GM13976 (cell line): Measurements from ENCODE around the gene RILP.
"Not testable (repeated sequence)": the region's sequence is repeated elsewhere in the genome, so short reads cannot be mapped to it uniquely, and the experiment has no call there.

Experiments used
- DNase-seq: peaks from one replicate; pipeline ENCODE4 v3.0.0; 2012; ENCODE audit warnings: low spot score
- in situ Hi-C: fragments of 300-500 bp; cut with MboI; formaldehyde crosslinking; loops from one replicate; pipeline ENCODE4 v1.12.0; 2022; ENCODE audit warnings: low sequenced_read_pairs, mixed read lengths, inconsistent platforms; ENCODE audit not compliant: unreplicated experiment
- TF ChIP-seq, protein P1 (sequence below): IDR thresholded peaks from 2 replicates; pipeline ENCODE4 v1.5.1; 2012; ENCODE audit warnings: borderline replicate concordance, mild to moderate bottlenecking; ENCODE audit not compliant: insufficient read depth; ENCODE audit errors: extremely low read depth, missing control alignments, control extremely low read depth

RILP gene

DNA sequence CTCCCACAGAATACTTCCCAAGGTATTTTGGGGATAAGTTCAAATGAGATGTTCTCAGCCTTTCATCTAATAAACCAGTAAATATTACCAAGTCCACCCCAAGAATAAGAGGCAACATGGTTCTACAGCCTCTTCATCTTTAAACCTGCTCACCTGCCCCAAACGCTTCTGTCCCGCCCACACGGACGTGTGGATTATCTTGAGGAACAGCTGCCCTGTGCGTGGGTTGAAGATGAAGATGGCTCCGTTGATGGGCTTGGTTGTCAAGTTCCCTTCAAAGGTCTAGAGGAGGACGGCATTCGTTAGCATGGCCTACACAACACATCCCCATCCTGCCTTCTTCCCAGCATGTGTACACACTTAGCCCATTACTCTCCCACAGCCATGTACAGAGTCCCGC, 8.4 kb upstream of the RILP start:
- TF ChIP-seq, protein P1, sequence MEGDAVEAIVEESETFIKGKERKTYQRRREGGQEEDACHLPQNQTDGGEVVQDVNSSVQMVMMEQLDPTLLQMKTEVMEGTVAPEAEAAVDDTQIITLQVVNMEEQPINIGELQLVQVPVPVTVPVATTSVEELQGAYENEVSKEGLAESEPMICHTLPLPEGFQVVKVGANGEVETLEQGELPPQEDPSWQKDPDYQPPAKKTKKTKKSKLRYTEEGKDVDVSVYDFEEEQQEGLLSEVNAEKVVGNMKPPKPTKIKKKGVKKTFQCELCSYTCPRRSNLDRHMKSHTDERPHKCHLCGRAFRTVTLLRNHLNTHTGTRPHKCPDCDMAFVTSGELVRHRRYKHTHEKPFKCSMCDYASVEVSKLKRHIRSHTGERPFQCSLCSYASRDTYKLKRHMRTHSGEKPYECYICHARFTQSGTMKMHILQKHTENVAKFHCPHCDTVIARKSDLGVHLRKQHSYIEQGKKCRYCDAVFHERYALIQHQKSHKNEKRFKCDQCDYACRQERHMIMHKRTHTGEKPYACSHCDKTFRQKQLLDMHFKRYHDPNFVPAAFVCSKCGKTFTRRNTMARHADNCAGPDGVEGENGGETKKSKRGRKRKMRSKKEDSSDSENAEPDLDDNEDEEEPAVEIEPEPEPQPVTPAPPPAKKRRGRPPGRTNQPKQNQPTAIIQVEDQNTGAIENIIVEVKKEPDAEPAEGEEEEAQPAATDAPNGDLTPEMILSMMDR, result no peak
- no peak for DNase-seq
- in situ Hi-C loops, result no loop called here

DNA sequence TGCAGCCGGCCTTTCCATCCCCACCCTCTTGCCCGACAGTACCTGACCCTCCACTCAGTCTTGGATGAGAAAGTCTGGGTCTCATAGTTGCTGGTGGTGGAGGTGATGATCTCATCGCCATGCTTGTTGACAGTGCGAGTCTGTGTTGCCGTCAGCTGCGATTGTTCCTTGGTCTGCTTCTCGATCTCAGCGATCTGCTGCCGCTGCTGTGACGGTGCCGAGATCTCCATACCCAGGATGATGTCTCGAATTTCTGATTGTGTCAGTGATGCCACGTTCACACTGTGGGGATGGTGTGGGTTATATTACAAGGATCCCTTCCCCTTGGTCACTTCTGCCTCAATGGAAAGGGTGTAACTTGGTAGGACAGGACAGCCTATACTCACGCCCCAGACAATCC, 4.1 kb upstream of the RILP start:
- DNase-seq, result no peak
- in situ Hi-C loops, result no loop called here
- TF ChIP-seq, protein P1, result no peak

DNA sequence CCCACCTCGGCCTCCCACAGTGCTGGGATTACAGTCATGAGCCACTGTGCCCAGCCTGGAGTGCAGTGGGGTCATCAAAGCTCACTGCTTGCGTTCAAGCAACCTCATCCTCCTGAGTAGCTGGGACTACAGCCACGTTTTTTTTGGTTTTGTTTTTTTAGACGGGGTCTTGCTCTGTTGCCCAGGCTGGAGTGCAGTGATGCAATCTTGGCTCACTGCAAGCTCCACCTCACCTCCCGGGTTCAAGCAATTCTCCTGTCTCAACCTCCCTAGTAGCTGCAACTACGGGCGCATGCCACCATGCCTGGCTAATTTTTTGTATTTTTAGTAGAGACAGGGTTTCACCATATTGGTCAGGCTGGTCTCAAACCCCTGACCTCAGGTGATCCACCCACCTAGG, 3.1 kb upstream of the RILP start:
- in situ Hi-C loops, DNase-seq: not testable (repeated sequence)

DNA sequence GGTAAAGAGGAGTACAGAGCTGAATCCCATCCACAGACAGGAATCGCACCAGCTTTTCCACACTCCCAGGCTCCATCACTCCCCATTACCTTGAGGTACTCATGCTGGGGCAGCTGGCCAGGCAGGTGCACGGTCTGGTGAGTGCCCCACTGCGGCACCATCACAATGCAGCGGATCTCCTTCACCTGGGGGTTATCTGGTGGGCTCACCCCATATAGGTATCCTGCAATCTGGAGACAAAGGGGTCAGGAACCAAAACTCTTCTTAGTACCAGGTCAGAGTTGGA, 1.8 kb upstream of the RILP start:
- TF ChIP-seq, protein P1, result no peak
- in situ Hi-C loops, result no loop called here
- no peak for DNase-seq

DNA sequence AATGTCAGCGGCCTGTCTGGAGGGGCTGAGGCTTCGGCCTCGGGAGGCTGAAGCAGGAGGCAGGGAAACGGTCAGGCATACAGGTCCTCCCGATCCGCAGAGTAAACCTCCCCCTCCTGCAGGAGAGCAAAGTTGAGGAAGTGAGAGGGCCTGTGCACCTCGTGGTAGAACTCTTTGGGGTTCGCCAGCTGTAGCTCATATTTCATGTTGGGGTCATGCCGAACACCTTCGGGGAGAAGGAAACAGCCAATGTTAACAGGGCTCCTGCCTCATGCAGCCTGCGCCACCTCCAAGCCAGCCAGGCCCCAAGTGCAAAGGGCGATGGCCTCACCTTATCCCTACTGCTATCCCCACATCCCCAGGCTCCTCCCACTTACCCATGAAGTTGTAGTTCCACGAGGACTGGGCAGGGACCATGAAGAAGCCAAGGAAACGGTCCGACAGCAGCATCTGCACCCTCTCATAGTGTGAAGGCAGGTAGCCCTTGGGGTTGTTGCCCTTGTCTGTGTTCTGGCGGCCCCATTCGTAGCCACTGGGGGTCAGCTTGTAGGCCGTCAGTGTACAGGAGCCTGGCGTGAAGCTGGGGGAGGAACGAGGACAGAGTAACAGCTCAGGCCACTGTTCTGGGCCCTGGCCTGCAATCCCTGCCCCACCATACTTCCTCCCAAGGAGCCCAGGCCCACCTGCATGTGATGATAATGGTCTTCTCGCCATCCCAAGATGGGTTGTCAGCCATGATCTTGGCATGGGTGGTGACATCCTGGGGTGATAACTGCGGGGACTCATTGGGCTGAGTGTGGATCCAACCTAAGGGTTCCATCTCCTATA, 1.3 kb upstream of the RILP start:
- TF ChIP-seq, protein P1, result no peak
- DNase-seq, result no peak
- in situ Hi-C loops, result no loop called here

DNA sequence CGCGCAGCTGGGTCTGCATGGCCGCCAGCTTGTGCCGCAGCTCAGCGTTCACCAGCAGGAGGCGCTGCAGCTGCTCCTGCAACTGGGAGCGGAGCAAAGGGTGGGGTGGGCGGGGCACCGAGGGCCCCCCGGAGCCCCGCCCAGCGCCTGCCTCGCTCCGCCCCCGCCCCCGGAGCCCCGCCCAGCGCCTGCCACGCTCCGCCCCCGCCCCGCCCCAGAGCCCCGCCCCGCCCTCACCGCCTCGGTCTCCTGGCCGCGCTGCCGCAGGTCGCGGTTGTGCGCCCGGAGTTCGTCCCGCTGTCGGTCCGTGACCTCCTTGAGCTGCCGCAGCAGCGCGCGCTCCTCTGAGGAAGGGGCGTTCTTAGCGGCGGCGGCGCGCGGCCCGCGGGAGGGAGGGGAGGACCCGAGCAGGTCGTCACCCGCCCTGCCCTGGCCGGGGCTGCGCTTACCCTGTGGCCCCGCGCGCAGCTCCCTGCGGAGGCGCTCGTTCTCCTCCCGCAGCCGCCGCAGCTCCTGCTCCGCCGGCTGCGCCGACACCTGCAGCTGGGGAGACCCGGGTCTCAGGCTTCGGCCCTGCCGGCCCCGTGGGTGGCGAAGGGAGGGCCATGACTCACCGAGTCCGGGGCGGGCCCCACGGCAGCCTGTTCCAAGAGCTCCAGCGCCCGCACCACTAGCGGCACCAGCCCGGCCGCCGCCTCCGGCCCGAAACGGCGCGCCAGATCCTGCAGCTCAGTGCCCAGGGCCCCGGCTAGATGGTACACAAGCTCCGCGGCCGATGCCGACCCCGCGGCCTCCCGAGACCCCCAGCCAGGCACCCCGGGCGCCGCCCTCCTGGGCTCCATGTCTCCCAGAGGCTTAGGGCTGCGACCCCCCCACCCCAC, 463 bp downstream of the RILP start:
- TF ChIP-seq, protein P1, result peak; percentile 100
- in situ Hi-C loops, result no loop called here
- DNase-seq, result peak; percentile 98
